ENCODE measurements around the gene SNX9. TPM values are rescaled to one million over a fixed set of nuclear protein-coding genes. Genes with fewer than 3 reads are reported as not detected.

SNX9 gene
- total RNA-seq, 1 experiment from 2014 or later = 31.3 TPM

GRCh38 chr6:157847846-157848245 lies 24.8 kb downstream of the SNX9 start:
- H3K27ac ChIP-seq (ENCODE audit: insufficient read length, low read depth, low read length) = no peak overlapping the region

More at GRCh38 chr6:157847846-157848245, 24.8 kb downstream of the SNX9 start:
- Histone ChIP-seq H3K18ac (ENCODE audit: insufficient read length, low read depth, low read length) (no peak overlapping the region), H3K9ac (ENCODE audit: extremely low read depth, insufficient read length, low read length) (no peak overlapping the region), H2AK5ac (ENCODE audit: insufficient read length, low read length) (no peak overlapping the region), H3K79me2 (ENCODE audit: insufficient read depth, low read length) (peaks cover 43% of the 10 kb centered on the region; the same call in 1 of the 2 replicates), H3K27me3 (ENCODE audit: insufficient read depth, low read length) (no peaks in the 10 kb centered on the region), H2BK12ac (ENCODE audit: insufficient read length, low read depth, low read length) (no peak overlapping the region), H3K56ac (ENCODE audit: insufficient read length, low read depth, low read length) (no peak overlapping the region), H2BK15ac (ENCODE audit: low read depth, low read length) (no peak overlapping the region), H3K4ac (ENCODE audit: low read depth, low read length) (no peak overlapping the region), H3K23ac (ENCODE audit: insufficient read length, low read depth, low read length) (no peak overlapping the region), H2BK20ac (ENCODE audit: low read depth, low read length, poor library complexity, severe bottlenecking) (no peak overlapping the region), H3K23me2 (ENCODE audit: insufficient read length, low read depth, low read length, poor library complexity, severe bottlenecking) (no peaks in the 10 kb centered on the region), H4K5ac (ENCODE audit: insufficient read length, low read depth, low read length) (no peak overlapping the region), H2BK120ac (ENCODE audit: low read depth, low read length, poor library complexity, severe bottlenecking) (no peak overlapping the region), H3K79me1 (ENCODE audit: insufficient read depth, low read depth, low read length, poor library complexity, severe bottlenecking) (peaks cover 5% of the 10 kb centered on the region), H2BK5ac (ENCODE audit: insufficient read length, low read length) (no peak overlapping the region), H2AFZ (ENCODE audit: low read length) (no peak overlapping the region), H4K91ac (ENCODE audit: insufficient read length, low read depth, low read length) (no peak overlapping the region), H3K14ac (ENCODE audit: insufficient read depth, low read length) (no peak overlapping the region), H3K4me2 (ENCODE audit: insufficient read depth, insufficient read length, low read length) (no peak overlapping the region), H3T11ph (ENCODE audit: low read length) (no peak overlapping the region), H4K8ac (replicated peaks; ENCODE audit: insufficient read length, low read depth, low read length) (no peak overlapping the region), H3K9me3 (ENCODE audit: control insufficient read depth, low read depth, low read length) (no peaks in the 10 kb centered on the region), H4K20me1 (ENCODE audit: control insufficient read depth, insufficient read depth, insufficient read length) (no peaks in the 10 kb centered on the region), H3K4me1 (ENCODE audit: insufficient read depth, low read length) (peaks cover 17% of the 10 kb centered on the region)
- H3K27ac Mint-ChIP-seq = peak overlapping the region in 1 of 3 experiments; percentile 21; a peak in 1 of 7 replicates
- no peak for DNase-seq
- H3K4me1 Mint-ChIP-seq = peaks cover 51 to 52% of the 10 kb centered on the region in 2 experiments
- no peak for TF ChIP-seq CTCF (conservative IDR thresholded peaks at IDR 0.05)
- H3K36me3 Mint-ChIP-seq (ENCODE audit: insufficient read depth in 1 of 3, low read depth in 3 of 3) = peaks cover 5 to 8% (median 6%) of the 10 kb centered on the region in 3 experiments
- no CpG with 5 or more reads among the region's 2 CpGs for WGBS (ENCODE audit: extremely low coverage, insufficient read length, low lambda C conversion rate)
- peaks cover 6 to 8% of the 10 kb centered on the region in 2 experiments; a peak in 4 of 5 replicates for H3K9me3 Mint-ChIP-seq
- H3K27me3 Mint-ChIP-seq (ENCODE audit: low read depth) = no peaks in the 10 kb centered on the region
- no peak overlapping the region for H3K4me3 Mint-ChIP-seq

All from H9 (cell line).